GM15510 (cell line): ENCODE results near the gene PDIA5.
A peak's percentile ranks its signal among the peaks of the same experiment; 100 is the strongest.

Experiments used
- POLR2A ChIP-seq: IDR thresholded peaks from 3 replicates; pipeline ENCODE4 v1.6.1; 2011; ENCODE audit warnings: borderline replicate concordance; ENCODE audit not compliant: insufficient read length; ENCODE audit errors: extremely low read depth

The PDIA5 gene

DNA sequence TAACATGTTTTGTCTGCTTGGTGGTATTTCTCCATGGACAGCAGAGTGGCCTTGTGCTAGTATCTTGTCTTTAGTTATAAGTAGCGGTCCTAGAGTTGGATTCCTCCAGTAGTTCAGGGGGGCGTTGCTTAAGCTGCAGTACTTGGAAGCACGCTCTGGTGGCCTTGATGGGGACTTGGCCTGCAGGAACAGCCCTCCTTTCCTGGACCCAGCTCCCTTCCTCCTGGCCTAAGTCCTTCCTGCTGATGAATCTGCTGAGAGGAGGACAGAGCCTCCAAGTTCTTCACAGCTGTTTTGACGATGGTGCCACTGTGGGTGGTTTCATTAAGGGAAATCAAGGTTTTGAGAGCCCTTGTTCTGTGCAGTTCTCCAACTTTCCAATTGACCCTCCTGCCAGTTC, 96.3 kb downstream of the PDIA5 start:
- TF ChIP-seq POLR2A, result no peak

DNA sequence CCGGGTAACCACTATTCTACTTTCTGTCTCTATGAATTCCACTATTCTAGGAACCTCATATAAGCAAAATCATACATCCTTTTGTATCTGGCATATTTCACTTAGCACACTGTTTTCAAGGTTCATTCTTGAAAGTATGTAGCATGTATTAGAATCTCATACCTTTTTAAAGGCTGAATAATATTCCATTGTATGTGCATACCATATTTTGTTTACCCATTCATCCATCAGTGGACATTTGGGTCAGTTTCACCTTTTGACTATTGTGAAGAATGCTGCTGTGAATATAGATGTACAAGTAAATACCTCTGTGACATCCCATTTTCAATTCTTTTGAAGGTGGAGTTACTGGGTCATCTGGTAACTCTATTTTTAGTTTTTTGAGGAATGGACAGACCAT, 98.3 kb downstream of the PDIA5 start:
- TF ChIP-seq POLR2A, result no peak

DNA sequence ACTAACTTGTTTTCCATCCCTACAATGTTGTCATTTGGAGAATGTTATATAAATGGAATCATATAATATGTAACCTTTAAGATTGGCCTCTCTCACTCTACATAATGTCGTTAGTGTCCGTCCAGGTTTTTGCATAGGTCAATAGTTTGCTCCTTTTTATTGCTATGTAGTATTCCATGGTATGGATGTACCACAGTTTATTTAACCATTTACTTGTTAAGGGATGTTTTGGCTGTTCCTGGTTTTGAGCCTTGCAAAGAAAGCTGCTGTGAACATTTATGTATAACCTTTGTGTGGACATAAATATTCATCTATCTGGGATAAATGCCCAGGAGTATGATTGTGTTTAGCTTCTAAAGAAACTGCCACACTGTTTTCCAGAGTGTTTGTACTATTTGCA, 100.9 kb downstream of the PDIA5 start:
- no peak for TF ChIP-seq POLR2A

DNA sequence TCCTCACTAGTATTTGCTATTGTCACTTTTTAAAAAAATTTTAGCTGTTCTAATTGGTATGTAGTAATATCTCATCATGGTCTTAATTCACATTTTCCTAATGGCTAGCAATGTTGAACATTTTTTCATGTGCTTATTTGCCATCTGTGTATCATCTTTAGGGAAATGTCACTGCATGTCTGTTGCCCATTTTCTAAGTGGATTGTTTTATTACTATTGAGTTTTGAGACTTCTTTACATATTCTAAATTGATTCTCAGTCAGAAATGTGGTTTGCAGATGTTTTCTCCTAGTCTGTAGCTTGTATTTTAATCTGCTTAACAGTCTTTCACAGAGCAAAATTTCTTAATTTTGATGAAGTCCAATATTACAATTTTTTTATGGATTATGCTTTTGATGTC, 101.3 kb downstream of the PDIA5 start:
- no peak for TF ChIP-seq POLR2A

DNA sequence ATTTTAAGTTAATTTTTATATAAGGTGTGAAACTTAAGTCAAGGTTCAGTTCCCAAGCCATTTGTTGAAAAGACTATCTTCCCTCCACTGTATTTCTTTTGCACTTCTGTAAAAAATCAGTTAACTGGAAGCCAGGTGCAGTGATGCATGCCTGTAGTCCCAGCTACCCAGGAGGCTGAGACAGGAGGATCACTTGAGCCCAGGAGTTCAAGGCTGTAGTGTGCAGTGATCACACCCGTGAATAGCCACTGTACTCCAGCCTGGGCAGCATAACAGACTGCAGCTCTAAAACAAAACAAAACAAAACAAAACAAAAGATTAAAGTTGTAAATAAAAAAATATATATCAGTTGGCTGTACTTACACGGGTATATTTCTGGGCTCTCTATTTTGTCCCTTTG, 101.8 kb downstream of the PDIA5 start:
- no peak for TF ChIP-seq POLR2A

DNA sequence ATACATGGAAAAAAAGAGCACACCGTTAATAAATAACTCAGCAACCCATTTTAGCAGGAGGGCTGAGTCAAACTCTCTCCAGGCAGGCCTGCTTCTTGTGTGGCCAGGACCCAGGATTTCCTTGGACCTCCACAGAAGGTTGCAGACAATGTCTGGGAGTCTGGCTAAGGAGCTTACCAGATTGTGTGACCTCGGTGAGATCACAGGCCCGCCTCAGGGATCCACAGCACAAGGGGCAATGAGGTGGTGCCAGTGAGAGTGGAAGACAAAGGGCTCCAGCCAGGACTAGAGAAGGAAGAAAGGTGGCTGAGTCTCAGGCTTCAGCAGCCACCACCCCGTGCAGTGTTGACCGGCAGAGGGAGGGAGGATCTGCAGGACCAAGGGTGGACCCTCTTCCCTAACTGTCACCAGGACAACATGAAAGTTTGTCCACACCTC, 102.7 kb downstream of the PDIA5 start:
- TF ChIP-seq POLR2A, result no peak

DNA sequence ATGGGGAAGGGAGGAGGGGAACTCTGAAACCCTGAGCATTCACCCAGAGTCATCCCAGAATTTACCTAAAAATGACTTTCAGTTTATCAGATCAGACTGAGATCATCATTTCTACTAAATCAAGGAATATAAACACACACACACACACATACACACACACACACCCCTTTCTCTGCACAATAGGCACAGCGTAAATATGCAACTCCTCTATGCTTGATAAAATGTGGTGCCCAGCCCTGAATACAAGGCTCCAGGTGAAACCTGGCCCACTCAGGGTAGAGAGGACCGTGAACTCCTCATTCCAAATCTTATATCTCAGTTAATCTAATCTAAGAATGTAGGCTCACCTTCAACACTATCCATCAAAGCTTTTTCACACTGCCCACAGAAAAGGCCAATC, 103.1 kb downstream of the PDIA5 start:
- no peak for TF ChIP-seq POLR2A

DNA sequence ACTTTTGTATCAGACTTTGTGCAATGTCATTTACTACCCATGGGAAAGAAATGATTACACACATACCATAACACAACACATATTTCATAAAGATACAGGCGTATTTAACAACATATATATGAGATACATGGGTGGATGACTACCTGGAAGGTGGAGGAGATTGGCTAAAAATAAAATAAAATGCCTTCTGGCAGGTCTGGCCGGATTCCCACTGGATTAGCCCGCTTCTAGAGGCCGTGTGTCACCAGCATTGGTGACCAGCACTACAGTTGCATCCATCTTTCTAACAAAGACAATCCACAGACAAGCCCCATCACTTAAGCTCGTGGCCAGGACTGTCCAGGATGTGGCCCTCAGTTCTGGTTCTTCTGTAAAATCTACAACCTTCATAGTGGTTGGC, 114.0 kb downstream of the PDIA5 start:
- TF ChIP-seq POLR2A, result no peak

DNA sequence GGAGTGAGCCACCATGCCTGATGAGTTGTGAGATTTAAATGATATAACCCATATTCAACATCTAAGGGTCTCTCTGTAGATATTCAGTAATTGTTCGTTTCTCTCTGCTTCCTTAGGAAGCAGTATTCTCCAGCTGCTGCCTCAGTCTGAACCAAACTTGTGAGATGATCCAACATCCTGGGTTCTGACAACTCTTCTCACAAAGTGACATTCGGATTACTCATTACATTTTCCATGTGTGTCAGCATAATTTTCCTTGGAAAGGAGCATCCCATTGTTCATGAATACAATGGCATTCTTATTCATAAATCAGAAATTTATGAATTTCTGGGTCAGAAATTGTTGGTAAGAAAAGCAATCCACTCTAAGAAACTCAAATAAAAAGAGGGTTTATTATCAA, 119.9 kb downstream of the PDIA5 start:
- no peak for TF ChIP-seq POLR2A

DNA sequence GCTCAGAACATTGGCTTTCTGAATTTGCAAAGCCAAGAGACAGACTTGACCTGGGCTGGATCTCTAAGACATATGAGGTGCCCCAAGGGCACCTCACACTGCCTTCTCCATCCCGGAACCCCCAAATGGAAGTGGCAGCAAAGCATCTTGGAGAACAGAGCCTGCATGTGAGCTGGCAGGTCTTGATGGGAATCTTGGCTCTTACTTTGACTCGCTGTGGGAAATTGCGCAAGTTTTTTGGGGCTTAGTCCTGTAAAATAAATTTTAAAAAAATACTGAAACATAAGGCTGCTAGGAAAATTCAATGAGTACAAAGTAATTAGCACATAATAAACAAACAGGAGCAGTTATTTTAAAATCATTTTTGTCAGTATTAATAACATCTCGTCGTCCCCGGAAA, 121.2 kb downstream of the PDIA5 start:
- TF ChIP-seq POLR2A, result no peak

DNA sequence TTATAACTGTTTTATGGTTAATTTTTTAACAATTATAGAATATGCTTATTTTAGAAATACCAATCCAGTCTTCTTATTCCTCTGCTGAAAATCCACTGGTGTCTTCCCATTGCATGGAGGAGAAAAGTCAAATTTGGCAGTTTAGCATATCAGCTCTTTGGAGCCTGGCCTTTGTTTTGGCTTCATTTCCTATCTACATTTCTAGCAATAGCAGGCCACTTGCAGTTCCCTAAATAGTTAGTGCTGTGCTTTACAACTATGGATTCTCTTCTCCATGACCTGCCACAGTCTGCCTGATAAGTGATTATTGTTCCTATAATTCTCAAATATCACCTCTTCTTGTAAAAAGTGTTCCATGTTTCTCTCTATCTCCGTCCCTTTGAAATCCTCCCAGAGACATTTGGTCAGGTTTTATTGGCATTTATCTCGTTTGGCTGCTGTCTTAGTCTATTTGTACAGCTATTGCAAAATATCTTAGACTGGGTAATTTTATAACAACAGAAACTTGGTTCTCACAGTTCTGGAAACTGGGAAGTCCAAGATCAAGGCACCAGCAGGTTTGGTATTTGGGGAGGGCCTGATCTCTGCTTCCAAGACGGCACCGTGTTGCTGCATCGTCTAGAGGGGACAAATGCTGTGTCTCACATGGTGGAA, 126.8 kb downstream of the PDIA5 start:
- TF ChIP-seq POLR2A, result no peak

DNA sequence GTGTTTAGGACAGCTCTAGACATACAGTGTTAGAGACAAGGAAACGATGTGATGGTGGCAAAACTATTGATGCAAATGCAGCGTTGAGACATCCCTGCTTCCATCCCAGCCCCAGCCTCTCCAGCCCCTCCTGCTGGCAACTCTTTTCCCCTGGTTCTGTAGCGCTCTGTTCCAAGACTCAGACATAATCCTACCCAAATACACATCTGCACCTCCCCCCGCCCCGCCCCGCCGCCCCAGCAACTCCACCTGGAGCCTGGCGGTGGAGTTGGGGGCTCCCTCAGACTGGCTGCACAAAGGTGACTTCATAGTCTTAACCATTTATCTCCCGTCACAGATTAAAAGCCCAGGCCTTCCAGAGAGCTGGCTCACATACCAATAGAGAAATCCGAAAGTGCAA, 127.7 kb downstream of the PDIA5 start:
- no peak for TF ChIP-seq POLR2A

DNA sequence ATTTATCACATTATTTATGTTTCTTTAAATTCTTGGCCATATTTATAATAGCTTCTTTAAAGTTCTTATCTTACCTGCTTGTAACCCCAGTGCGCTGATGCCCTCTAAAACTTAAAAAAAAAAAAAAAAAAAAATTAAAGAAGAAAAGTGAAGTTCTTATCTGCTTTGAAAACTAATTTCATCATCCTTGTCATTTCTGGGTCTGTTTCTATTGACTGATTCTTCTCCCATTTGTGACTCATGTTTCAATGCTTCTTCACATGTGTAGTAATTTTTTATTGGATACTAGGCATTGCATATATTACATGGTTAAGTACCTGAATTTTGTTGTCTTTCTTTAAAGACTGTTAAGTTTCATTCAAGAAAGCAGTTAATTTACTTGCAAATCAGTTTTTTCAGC, 131.5 kb downstream of the PDIA5 start:
- TF ChIP-seq POLR2A, result no peak

DNA sequence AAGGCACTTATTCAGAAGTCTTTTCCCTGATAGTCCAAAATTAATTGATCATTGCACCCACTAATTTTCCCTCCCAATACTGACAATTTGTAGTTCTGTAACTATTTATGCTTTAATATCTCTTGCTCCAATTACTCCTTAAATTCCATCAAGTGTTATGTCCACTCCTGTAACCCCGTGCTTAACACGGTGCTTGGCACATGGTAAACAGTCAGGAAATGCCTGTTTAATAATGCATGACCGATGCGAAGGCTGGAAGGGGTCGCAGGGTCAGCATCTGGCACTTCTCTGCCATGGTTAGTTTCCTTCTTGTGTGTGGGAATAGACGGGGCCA, 134.4 kb downstream of the PDIA5 start:
- TF ChIP-seq POLR2A, result no peak

DNA sequence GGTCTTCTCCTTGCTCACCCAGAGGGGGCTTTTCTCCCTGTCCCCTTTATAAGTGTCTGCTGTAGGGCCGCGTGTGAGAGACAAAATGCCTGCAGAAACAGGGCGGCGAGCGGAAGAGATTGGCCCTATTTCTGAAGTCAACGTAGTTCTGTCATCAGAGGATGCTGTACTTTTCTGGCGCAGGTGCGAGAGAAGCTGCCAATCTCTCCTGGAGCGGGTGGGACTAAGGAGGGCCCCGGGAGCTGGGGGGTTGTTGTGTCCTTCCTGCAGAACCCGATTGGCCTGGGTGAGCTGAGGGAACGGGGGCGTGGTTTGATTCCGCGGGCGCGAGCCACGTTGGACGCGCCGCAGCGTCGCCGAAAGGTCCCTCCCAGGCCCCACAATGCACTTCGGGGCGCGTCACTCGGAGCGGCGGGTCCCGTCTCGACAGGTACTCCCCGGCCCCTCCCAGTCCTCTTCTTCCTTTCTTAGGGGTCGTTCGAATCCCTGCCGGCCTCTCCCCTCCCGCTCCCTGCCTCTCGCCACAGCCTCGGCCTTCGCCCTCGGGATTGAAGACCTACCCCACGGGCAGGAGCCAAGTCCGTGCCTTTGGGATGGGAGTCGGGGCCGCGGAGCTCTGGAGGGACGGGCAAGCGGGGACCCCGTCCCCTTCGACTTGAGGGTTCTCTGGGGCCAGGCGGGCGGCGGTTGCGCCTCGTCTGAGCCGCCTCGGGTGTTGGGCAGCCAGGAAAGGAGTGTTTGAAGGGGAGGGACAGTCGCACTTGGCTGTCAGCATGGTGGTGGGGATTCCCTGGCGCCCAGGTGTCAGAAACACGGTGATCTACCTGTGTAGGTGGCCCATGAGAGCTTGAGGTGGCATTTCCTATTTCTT, 135.0 kb downstream of the PDIA5 start, which contains the start of gene SEC22A:
Gene SEC22A, plus strand, starts transcription at position 387 of the 871 bp plus-strand sequence. CDS start 7,275 bp downstream, outside the sequence.
- TF ChIP-seq POLR2A, result peak; percentile 88

DNA sequence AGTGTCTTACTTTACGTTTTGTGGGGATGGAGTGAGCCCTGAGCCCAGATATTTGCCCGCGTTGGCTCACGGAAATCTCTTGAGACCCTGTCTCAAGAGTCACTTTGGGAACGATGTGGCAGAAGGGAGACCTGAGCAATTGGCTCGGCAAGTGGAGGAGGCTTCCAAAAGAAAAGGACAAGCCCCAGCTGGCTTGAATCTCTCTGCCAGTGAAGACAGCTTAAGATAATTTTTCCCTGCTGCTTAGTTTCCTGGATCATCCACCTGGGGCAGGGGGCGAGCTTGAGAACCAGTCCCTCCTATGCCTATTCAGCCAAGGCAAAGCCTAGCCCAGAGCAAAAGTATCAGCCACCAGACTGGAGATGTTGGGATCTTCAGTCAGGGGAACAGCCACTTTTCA, 135.6 kb downstream of the PDIA5 start:
- no peak for TF ChIP-seq POLR2A
